Panc1 (cell line): ENCODE results near the gene ZBTB46. TPM values are rescaled to one million over a fixed set of nuclear protein-coding genes. Genes with fewer than 3 reads are reported as not detected.

Source experiments
- ATAC-seq: fragments of 200-7000 bp; cut with Tn5 transposase; 2 replicates; pipeline ENCODE4 v1.9.1; 2020; ENCODE audit warnings: mild to moderate bottlenecking, moderate library complexity
- BruUV-seq: library from RNA; stranded (reverse); fragments of 400-500 nt; replicated peaks from 2 replicates; lab custom pipeline; 2021; lab: Mats Ljungman, UMichigan
- CTCF ChIA-PET: fragments of 300-600 bp; sonication (Branson Sonifier 250); formaldehyde crosslinking; loops from one replicate; lab custom pipeline; 2022; ENCODE audit warnings: antibody characterized with exemption; lab: Charles Lee
- POLR2A ChIA-PET: fragments of 300-600 bp; sonication (Branson Sonifier 250); formaldehyde crosslinking; loops from one replicate; lab custom pipeline; 2022; ENCODE audit warnings: antibody characterized with exemption; lab: Charles Lee
- DNase-seq: peaks from one replicate; pipeline ENCODE4 v3.0.0-alpha.2; 2010; ENCODE audit warnings: low read depth, low spot score
- H3K27ac ChIP-seq: 2 replicates; pipeline ENCODE4 v1.5.1; 2011; ENCODE audit warnings: mild to moderate bottlenecking, low read length, inconsistent platforms
- H3K27me3 ChIP-seq: fragments of 200-500 bp; sonication (Bioruptor generic); 2 replicates; pipeline ENCODE4 v1.6.0; 2014; ENCODE audit warnings: low read length, inconsistent platforms; ENCODE audit not compliant: control insufficient read depth, insufficient read depth
- H3K36me3 ChIP-seq: fragments of 200-500 bp; sonication (Bioruptor generic); 2 replicates; pipeline ENCODE4 v1.5.1; 2014; ENCODE audit warnings: inconsistent platforms, mild to moderate bottlenecking, low read length, moderate library complexity; ENCODE audit not compliant: control insufficient read depth, insufficient read depth
- H3K4me1 ChIP-seq: 2 replicates; pipeline ENCODE4 v1.5.1; 2011; ENCODE audit warnings: inconsistent platforms, mild to moderate bottlenecking, low read length, moderate library complexity; ENCODE audit not compliant: control insufficient read depth, insufficient read depth
- H3K4me3 ChIP-seq, 2 experiments: 2 replicates each; pipeline ENCODE4 v1.5.1; 2011 to 2012; ENCODE audit warnings: low read depth in 2 of 2, low read length in 2 of 2, mild to moderate bottlenecking in 2 of 2, inconsistent platforms in 1 of 2, moderate library complexity in 1 of 2
- H3K9me3 ChIP-seq: fragments of 200-500 bp; sonication (Bioruptor generic); 2 replicates; pipeline ENCODE4 v1.5.1; 2014; ENCODE audit warnings: low read depth, mild to moderate bottlenecking, inconsistent platforms, low read length, moderate library complexity; ENCODE audit not compliant: control insufficient read depth, insufficient read depth
- CTCF ChIP-seq: fragments of 450-650 bp; IDR thresholded peaks from 2 replicates; pipeline ENCODE4 v1.5.1; 2017; ENCODE audit warnings: mild to moderate bottlenecking
- POLR2AphosphoS5 ChIP-seq: IDR thresholded peaks from 2 replicates; pipeline ENCODE4 v1.6.1; 2012; ENCODE audit warnings: mild to moderate bottlenecking, low read depth, low read length, moderate library complexity
- SIN3A ChIP-seq: IDR thresholded peaks from 2 replicates; pipeline ENCODE4 v1.6.1; 2012; ENCODE audit warnings: low read depth, mild to moderate bottlenecking, low read length, moderate library complexity, borderline replicate concordance; ENCODE audit not compliant: insufficient read depth
- TCF7L2 ChIP-seq: IDR thresholded peaks from 2 replicates; pipeline ENCODE4 v1.6.1; 2011; ENCODE audit warnings: mild to moderate bottlenecking, low read depth, low read length, inconsistent platforms
- in situ Hi-C: cut with HindIII; loops from 2 replicates; pipeline ENCODE4 v1.10.0; 2016; ENCODE audit warnings: low sequenced_read_pairs, low pct_unique_long_range_greater_than_20kb
- intact Hi-C: fragments of 100-400 bp; cut with micrococcal nuclease; formaldehyde crosslinking; loops from one replicate; pipeline ENCODE4 v1.10.0; 2022; ENCODE audit not compliant: unreplicated experiment
- total RNA-seq: library from RNA; stranded (reverse); gene quantifications from one replicate; pipeline ENCODE4 v1.2.1, GENCODE V29; 2021; ENCODE audit not compliant: unreplicated experiment
- TF ChIP-seq, protein P1 (sequence below), 2 experiments: IDR thresholded peaks; 2 replicates each; pipeline ENCODE4 v1.6.1; 2011 to 2012; ENCODE audit warnings: low read depth in 2 of 2, control low read depth in 1 of 2, low read length in 1 of 2, mild to moderate bottlenecking in 1 of 2, moderate library complexity in 1 of 2; ENCODE audit not compliant: insufficient read depth in 1 of 2

Gene ZBTB46
- total RNA-seq, 1 experiment from 2014 or later = 15.2 TPM

DNA sequence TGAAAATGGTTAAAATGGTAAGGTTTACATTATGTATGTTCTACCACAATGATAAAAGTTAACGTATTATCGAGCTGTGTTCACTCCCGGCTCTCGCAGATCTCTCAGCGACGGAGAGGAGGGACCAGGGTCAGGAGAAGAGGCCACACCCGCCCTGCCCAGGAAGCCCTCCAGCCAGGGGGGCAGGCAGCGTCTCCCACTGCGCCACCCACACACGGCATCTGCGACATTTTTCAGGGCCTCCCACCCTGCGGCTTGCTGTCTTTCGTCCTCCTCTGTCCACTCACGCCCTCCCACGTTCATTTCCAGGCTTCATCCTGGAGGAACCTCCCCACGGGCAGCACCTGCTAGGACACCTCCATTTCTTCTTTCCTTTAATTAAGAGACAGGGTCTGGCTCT lies 43.3 kb downstream of the ZBTB46 start:
- ChIA-PET CTCF (no interaction called here), POLR2A (interaction anchor here (0.6 kb wide), 1 partner anchor 50 kb away, joined by 3 read pairs; no protein-coding TSS in a partner anchor)
- in situ Hi-C loops = no loop called here
- no peak overlapping the region for H3K4me3 ChIP-seq
- no peaks in the 10 kb centered on the region for H3K27me3 ChIP-seq
- intact Hi-C loops = no loop called here
- no peak for ATAC-seq
- TF ChIP-seq SIN3A = no peak
- TF ChIP-seq, protein P1, sequence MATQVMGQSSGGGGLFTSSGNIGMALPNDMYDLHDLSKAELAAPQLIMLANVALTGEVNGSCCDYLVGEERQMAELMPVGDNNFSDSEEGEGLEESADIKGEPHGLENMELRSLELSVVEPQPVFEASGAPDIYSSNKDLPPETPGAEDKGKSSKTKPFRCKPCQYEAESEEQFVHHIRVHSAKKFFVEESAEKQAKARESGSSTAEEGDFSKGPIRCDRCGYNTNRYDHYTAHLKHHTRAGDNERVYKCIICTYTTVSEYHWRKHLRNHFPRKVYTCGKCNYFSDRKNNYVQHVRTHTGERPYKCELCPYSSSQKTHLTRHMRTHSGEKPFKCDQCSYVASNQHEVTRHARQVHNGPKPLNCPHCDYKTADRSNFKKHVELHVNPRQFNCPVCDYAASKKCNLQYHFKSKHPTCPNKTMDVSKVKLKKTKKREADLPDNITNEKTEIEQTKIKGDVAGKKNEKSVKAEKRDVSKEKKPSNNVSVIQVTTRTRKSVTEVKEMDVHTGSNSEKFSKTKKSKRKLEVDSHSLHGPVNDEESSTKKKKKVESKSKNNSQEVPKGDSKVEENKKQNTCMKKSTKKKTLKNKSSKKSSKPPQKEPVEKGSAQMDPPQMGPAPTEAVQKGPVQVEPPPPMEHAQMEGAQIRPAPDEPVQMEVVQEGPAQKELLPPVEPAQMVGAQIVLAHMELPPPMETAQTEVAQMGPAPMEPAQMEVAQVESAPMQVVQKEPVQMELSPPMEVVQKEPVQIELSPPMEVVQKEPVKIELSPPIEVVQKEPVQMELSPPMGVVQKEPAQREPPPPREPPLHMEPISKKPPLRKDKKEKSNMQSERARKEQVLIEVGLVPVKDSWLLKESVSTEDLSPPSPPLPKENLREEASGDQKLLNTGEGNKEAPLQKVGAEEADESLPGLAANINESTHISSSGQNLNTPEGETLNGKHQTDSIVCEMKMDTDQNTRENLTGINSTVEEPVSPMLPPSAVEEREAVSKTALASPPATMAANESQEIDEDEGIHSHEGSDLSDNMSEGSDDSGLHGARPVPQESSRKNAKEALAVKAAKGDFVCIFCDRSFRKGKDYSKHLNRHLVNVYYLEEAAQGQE (IDR thresholded peaks at IDR 0.05; ENCODE audit: insufficient read depth in 1 of 2, low read depth in 2 of 2, low read length in 1 of 2) = no peak
- no peak for TF ChIP-seq CTCF
- TF ChIP-seq POLR2AphosphoS5 = no peak
- TF ChIP-seq TCF7L2 = no peak
- no peaks in the 10 kb centered on the region for H3K4me1 ChIP-seq
- no peaks in the 10 kb centered on the region for H3K9me3 ChIP-seq
- BruUV-seq = no TSS peak
- DNase-seq = no peak
- H3K27ac ChIP-seq = no peak overlapping the region
- H3K36me3 ChIP-seq = no peaks in the 10 kb centered on the region

GRCh38 chr20:63787302-63787701 lies 43.8 kb downstream of the ZBTB46 start:
- ChIA-PET CTCF (no interaction called here), POLR2A (no interaction called here)
- no peak for DNase-seq
- ATAC-seq = no peak
- H3K27me3 ChIP-seq = no peaks in the 10 kb centered on the region
- H3K9me3 ChIP-seq = no peaks in the 10 kb centered on the region
- no peaks in the 10 kb centered on the region for H3K4me1 ChIP-seq
- no peak for TF ChIP-seq CTCF
- TF ChIP-seq, protein P1 (IDR thresholded peaks at IDR 0.05; ENCODE audit: insufficient read depth in 1 of 2, low read depth in 2 of 2, low read length in 1 of 2) = no peak
- no peak for TF ChIP-seq SIN3A
- no peak for TF ChIP-seq POLR2AphosphoS5
- intact Hi-C loops (no loop called here), in situ Hi-C loops (no loop called here)
- H3K36me3 ChIP-seq = no peaks in the 10 kb centered on the region
- no peak overlapping the region for H3K27ac ChIP-seq
- BruUV-seq = no TSS peak
- no peak overlapping the region for H3K4me3 ChIP-seq
